SK-N-SH (cell line): ENCODE measurements around the gene ZNF521. TPM values are rescaled to one million over a fixed set of nuclear protein-coding genes. Genes with fewer than 3 reads are reported as not detected.

ENCODE experiments used
- CTCF ChIA-PET: fragments of 300-600, 350-600 bp; formaldehyde crosslinking; extraction: SDS; loops from one replicate; lab custom pipeline; 2021; lab: Yijun Ruan, JAX
- POLR2A ChIA-PET: fragments of 350-600 bp; sonication (Branson Sonifier 250); formaldehyde crosslinking; extraction: SDS; loops from one replicate; lab custom pipeline; 2020; ENCODE audit warnings: antibody characterized with exemption, inconsistent platforms; lab: Yijun Ruan, JAX
- DNase-seq: peaks from one replicate; pipeline ENCODE4 v3.0.0; 2012
- H2AFZ ChIP-seq: fragments of 200-600 bp; sonication (generic); 2 replicates; pipeline ENCODE4 v1.8.1; 2016; ENCODE audit warnings: antibody characterized with exemption, mild to moderate bottlenecking, low read depth
- H3F3A ChIP-seq: fragments of 200-600 bp; sonication (generic); replicated peaks from 2 replicates; pipeline ENCODE3; 2016; ENCODE audit warnings: antibody characterized with exemption, mild to moderate bottlenecking; ENCODE audit not compliant: insufficient read depth
- H3K27ac ChIP-seq, 2 experiments: fragments of 200-500 bp in 1 of 2; fragments of 200-600 bp in 1 of 2; sonication (Bioruptor generic) in 1 of 2; sonication (generic), shearing (Covaris generic) in 1 of 2; 2 replicates each; pipeline versions ENCODE4 v1.5.1 to v1.6.1; 2014 to 2016; ENCODE audit warnings: low read depth in 2 of 2, inconsistent platforms in 1 of 2, low read length in 1 of 2, mild to moderate bottlenecking in 1 of 2, mixed read lengths in 1 of 2
- H3K27me3 ChIP-seq: fragments of 200-600 bp; sonication (generic), shearing (Covaris generic); 2 replicates; pipeline ENCODE4 v1.6.1; 2016; ENCODE audit warnings: mixed run types; ENCODE audit not compliant: insufficient read depth
- H3K36me3 ChIP-seq, 2 experiments: fragments of 200-500 bp in 1 of 2; fragments of 200-600 bp in 1 of 2; sonication (Bioruptor generic) in 1 of 2; sonication (generic) in 1 of 2; replicated peaks in 1 of 2; 2 replicates each; pipeline versions ENCODE3 to v1.5.1; 2014 to 2016; ENCODE audit warnings: low read length in 1 of 2, mild to moderate bottlenecking in 1 of 2; ENCODE audit not compliant: insufficient read depth in 2 of 2, control insufficient read depth in 1 of 2
- H3K4me1 ChIP-seq, 2 experiments: fragments of 200-500 bp in 1 of 2; fragments of 200-600 bp in 1 of 2; sonication (Bioruptor generic) in 1 of 2; sonication (generic), shearing (Covaris generic) in 1 of 2; 2 replicates each; pipeline versions ENCODE4 v1.5.1 to v1.6.1; 2014 to 2016; ENCODE audit warnings: low read depth in 1 of 2, low read length in 1 of 2, mixed run types in 1 of 2; ENCODE audit not compliant: insufficient read depth in 2 of 2, control insufficient read depth in 1 of 2
- H3K4me2 ChIP-seq: fragments of 200-600 bp; sonication (generic), shearing (Covaris generic); 2 replicates; pipeline ENCODE4 v1.6.1; 2017; ENCODE audit warnings: mixed run types
- H3K4me3 ChIP-seq, 2 experiments: fragments of 200-500 bp in 1 of 2; fragments of 200-600 bp in 1 of 2; sonication (Bioruptor generic) in 1 of 2; sonication (generic), shearing (Covaris generic) in 1 of 2; 2 replicates each; pipeline versions ENCODE4 v1.5.1 to v1.8.1; 2014 to 2016; ENCODE audit warnings: low read depth in 2 of 2, inconsistent platforms in 1 of 2, low read length in 1 of 2, mild to moderate bottlenecking in 1 of 2, mixed read lengths in 1 of 2, moderate library complexity in 1 of 2
- H3K79me2 ChIP-seq: fragments of 200-600 bp; sonication (generic); 2 replicates; pipeline ENCODE4 v1.8.1; 2017; ENCODE audit warnings: mild to moderate bottlenecking; ENCODE audit not compliant: insufficient read depth
- H3K9ac ChIP-seq: fragments of 200-600 bp; sonication (generic); 2 replicates; pipeline ENCODE4 v1.6.1; 2017; ENCODE audit warnings: mixed run types
- H3K9me2 ChIP-seq: fragments of 200-600 bp; sonication (generic); 2 replicates; pipeline ENCODE4 v1.6.1; 2017; ENCODE audit warnings: mixed run types
- H3K9me3 ChIP-seq: fragments of 200-600 bp; sonication (generic); 2 replicates; pipeline ENCODE4 v1.6.1; 2017; ENCODE audit warnings: mixed run types, mild to moderate bottlenecking, moderate library complexity
- H4K20me1 ChIP-seq: fragments of 200-600 bp; sonication (generic); 2 replicates; pipeline ENCODE4 v1.6.1; 2017; ENCODE audit warnings: mild to moderate bottlenecking, mixed run types; ENCODE audit not compliant: insufficient read depth
- CHD2 ChIP-seq: fragments of 150-350 bp; IDR thresholded peaks from 2 replicates; pipeline ENCODE4 v1.6.1; 2018; ENCODE audit warnings: low read length; ENCODE audit not compliant: partially characterized antibody
- ELF1 ChIP-seq: IDR thresholded peaks from 2 replicates; pipeline ENCODE4 v1.4.0; 2012
- FOXJ3 ChIP-seq: sonication (generic); formaldehyde crosslinking; IDR thresholded peaks from 2 replicates; pipeline ENCODE4 v1.5.1; 2020; ENCODE audit warnings: mild to moderate bottlenecking, missing genetic modification reagents
- FOXM1 ChIP-seq: IDR thresholded peaks from 2 replicates; pipeline ENCODE4 v1.4.0; 2012; ENCODE audit warnings: low read depth, mild to moderate bottlenecking
- GABPA ChIP-seq: IDR thresholded peaks from 2 replicates; pipeline ENCODE4 v1.4.0; 2012; ENCODE audit warnings: low read depth, mild to moderate bottlenecking
- GATA2 ChIP-seq: sonication (generic); formaldehyde crosslinking; IDR thresholded peaks from 2 replicates; pipeline ENCODE4 v1.5.0; 2020; ENCODE audit warnings: mild to moderate bottlenecking, missing genetic modification reagents
- IRF3 ChIP-seq: fragments of 150-350 bp; IDR thresholded peaks from 2 replicates; pipeline ENCODE4 v1.6.1; 2016; ENCODE audit warnings: mild to moderate bottlenecking, low read depth, low read length
- JUND ChIP-seq: IDR thresholded peaks from 2 replicates; pipeline ENCODE4 v1.4.0; 2012
- MAX ChIP-seq: IDR thresholded peaks from 2 replicates; pipeline ENCODE4 v1.4.0; 2012; ENCODE audit warnings: low read depth
- MEF2A ChIP-seq: IDR thresholded peaks from 2 replicates; pipeline ENCODE4 v1.4.0; 2012; ENCODE audit warnings: low read depth, borderline replicate concordance
- MXI1 ChIP-seq: IDR thresholded peaks from 2 replicates; pipeline ENCODE4 v1.6.1; 2012; ENCODE audit warnings: mild to moderate bottlenecking, low read depth, low read length, improper control_type of control experiment
- NFIC ChIP-seq: IDR thresholded peaks from 2 replicates; pipeline ENCODE4 v1.4.0; 2012; ENCODE audit warnings: borderline replicate concordance
- NRF1 ChIP-seq: IDR thresholded peaks from 2 replicates; pipeline ENCODE4 v1.6.1; 2012; ENCODE audit warnings: low read depth, mild to moderate bottlenecking, low read length
- POLR2AphosphoS5 ChIP-seq: IDR thresholded peaks from 2 replicates; pipeline ENCODE4 v1.6.1; 2012; ENCODE audit warnings: low read depth, low read length
- RAD21 ChIP-seq: IDR thresholded peaks from 2 replicates; pipeline ENCODE4 v1.6.1; 2012; ENCODE audit warnings: mild to moderate bottlenecking, low read length
- RCOR1 ChIP-seq: fragments of 150-350 bp; IDR thresholded peaks from 2 replicates; pipeline ENCODE4 v1.6.1; 2017; ENCODE audit warnings: antibody characterized with exemption, low read length
- REST ChIP-seq: IDR thresholded peaks from 2 replicates; pipeline ENCODE4 v1.6.1; 2012; ENCODE audit warnings: mild to moderate bottlenecking, low read depth, low read length, moderate library complexity
- RXRA ChIP-seq: IDR thresholded peaks from 2 replicates; pipeline ENCODE4 v1.4.0; 2012; ENCODE audit warnings: low read depth, mild to moderate bottlenecking, borderline replicate concordance
- SIN3A ChIP-seq: IDR thresholded peaks from 2 replicates; pipeline ENCODE4 v1.6.1; 2012; ENCODE audit warnings: low read depth, mild to moderate bottlenecking, low read length, moderate library complexity, borderline replicate concordance
- SMC3 ChIP-seq: IDR thresholded peaks from 2 replicates; pipeline ENCODE4 v1.6.1; 2012; ENCODE audit warnings: low read depth, low read length, improper control_type of control experiment
- TCF12 ChIP-seq: IDR thresholded peaks from 2 replicates; pipeline ENCODE4 v1.4.0; 2012
- TEAD4 ChIP-seq: IDR thresholded peaks from 2 replicates; pipeline ENCODE4 v1.4.0; 2012; ENCODE audit warnings: mild to moderate bottlenecking, borderline replicate concordance; ENCODE audit not compliant: insufficient read depth
- USF2 ChIP-seq: fragments of 150-350 bp; IDR thresholded peaks from 2 replicates; pipeline ENCODE4 v1.6.1; 2017; ENCODE audit warnings: antibody characterized with exemption, low read length, low read depth, borderline replicate concordance
- YY1 ChIP-seq: IDR thresholded peaks from 2 replicates; pipeline ENCODE4 v1.4.0; 2012; ENCODE audit warnings: low read depth, mild to moderate bottlenecking
- WGBS: methylation state at CpG from one replicate; pipeline ENCODE4 v1.1.6; 2017; ENCODE audit warnings: low lambda C conversion rate; 5-methylcytosine and 5-hydroxymethylcytosine counted together
- polyA plus RNA-seq, 3 experiments: library from polyadenylated mRNA; depleted of rRNA; stranded (reverse); fragments of >200 nt; gene quantifications; 2 replicates each; pipeline ENCODE4 v1.2.3, GENCODE V29; 2012

ZNF521 gene
- polyA plus RNA-seq, 1 of the 3 experiments (the other 2 are of a cell fraction) = 14.1 TPM

GRCh38 chr18:25307192-25307591 lies 44.8 kb downstream of the ZNF521 start:
- Histone ChIP-seq H3K36me3 (no peaks in the 10 kb centered on the region), H3K9me3 (no peaks in the 10 kb centered on the region), H3K27ac (no peak overlapping the region), H3K4me2 (no peak overlapping the region), H3K9ac (no peak overlapping the region), H4K20me1 (no peaks in the 10 kb centered on the region), H3K4me1 (peaks cover 0 to 3% of the 10 kb centered on the region in 2 experiments; a peak in 1 of 4 replicates), H2AFZ (no peak overlapping the region), H3F3A (no peaks in the 10 kb centered on the region), H3K4me3 (no peak overlapping the region), H3K27me3 (no peaks in the 10 kb centered on the region), H3K79me2 (no peaks in the 10 kb centered on the region), H3K9me2 (no peaks in the 10 kb centered on the region)
- ChIA-PET POLR2A (interaction anchor here (0.5 kb wide), 1 partner anchor 10 kb away, joined by 3 read pairs; no protein-coding TSS in a partner anchor), CTCF (no interaction called here)
- TF ChIP-seq GATA2 (CRISPR knock-in tag) (no peak), MEF2A (no peak), GABPA (no peak), RAD21 (no peak), JUND (no peak), MXI1 (no peak), MAX (no peak), POLR2AphosphoS5 (no peak), RCOR1 (no peak), SMC3 (no peak), CHD2 (no peak), YY1 (no peak)
- 88% methylated on average over 1 of the region's 1 CpG for WGBS
- no peak for DNase-seq

GRCh38 chr18:25306671-25307070 lies 45.3 kb downstream of the ZNF521 start:
- Histone ChIP-seq H3K9ac (no peak overlapping the region), H3F3A (no peaks in the 10 kb centered on the region), H3K4me2 (no peak overlapping the region), H3K9me3 (no peaks in the 10 kb centered on the region), H3K4me1 (peaks cover 0 to 3% of the 10 kb centered on the region in 2 experiments; a peak in 1 of 4 replicates), H3K27ac (no peak overlapping the region), H3K9me2 (no peaks in the 10 kb centered on the region), H3K36me3 (peaks cover 0 to under 1% of the 10 kb centered on the region in 2 experiments), H3K4me3 (no peak overlapping the region), H2AFZ (no peak overlapping the region), H3K79me2 (no peaks in the 10 kb centered on the region), H4K20me1 (no peaks in the 10 kb centered on the region), H3K27me3 (no peaks in the 10 kb centered on the region)
- POLR2A ChIA-PET = interaction anchor here (0.6 kb wide), 1 partner anchor 415 kb away, joined by 3 read pairs; no protein-coding TSS in a partner anchor
- TF ChIP-seq IRF3 (no peak), NFIC (no peak), FOXM1 (no peak), MXI1 (no peak), CHD2 (no peak), FOXJ3 (CRISPR knock-in tag) (no peak), TEAD4 (no peak), USF2 (no peak), REST (no peak), RXRA (no peak), MAX (no peak), NRF1 (no peak), TCF12 (no peak), JUND (no peak), GABPA (no peak), SIN3A (no peak), ELF1 (no peak), RCOR1 (no peak)
- CTCF ChIA-PET = no interaction called here
- DNase-seq = no peak
- WGBS = 88% methylated on average over 1 of the region's 1 CpG
